Body of pancreas (tissue), 4 donors: Measurements from ENCODE around the gene MGP.

Source experiments
- CTCF ChIP-seq, 7 experiments: fragments of 450-650 bp in 4 of 7; fragments of 200-600 bp in 3 of 7; sonication (generic) in 3 of 7; IDR thresholded peaks; one replicate each; pipeline ENCODE4 v1.5.1; 2016 to 2019; ENCODE audit warnings: antibody characterized with exemption in 7 of 7
- POLR2A ChIP-seq, 3 donors: fragments of 450-650 bp; IDR thresholded peaks; one replicate each; pipeline ENCODE4 v1.6.1; 2016; ENCODE audit warnings: antibody characterized with exemption in 3 of 3, mild to moderate bottlenecking in 2 of 3

DNA sequence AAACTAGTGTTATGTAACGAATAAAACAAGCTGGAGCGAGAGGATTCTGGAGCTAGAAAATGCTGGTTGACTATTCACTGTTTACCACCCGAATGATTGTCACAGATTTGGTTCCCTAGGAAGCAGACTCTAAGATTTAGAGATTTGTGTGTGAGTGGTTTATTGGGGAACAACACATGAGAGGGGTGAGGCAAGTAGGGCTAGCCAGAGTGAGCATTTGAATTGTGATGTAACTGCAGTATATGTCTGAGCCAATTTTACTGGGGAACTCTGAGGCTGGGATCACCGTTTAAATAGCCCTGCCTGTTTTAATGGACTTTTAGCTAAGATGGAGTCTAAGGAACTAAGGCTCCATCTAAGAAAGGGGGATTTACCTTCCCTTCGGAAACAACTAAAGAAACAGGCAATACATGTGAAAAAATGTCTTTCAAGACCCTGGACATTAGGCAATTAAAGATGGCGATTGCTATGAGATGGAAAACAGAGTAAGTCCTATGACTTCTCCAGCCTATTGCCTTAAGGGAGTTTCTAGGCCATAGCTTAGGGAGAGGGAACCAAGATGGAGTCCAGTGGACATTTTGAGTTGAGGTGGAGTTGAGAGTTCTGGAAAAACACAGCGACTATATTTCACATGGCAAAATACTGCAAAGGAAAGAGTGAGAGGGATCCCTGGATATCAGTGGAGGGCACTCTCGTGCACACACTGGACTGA, 6.3 kb downstream of the MGP start:
- no peak for TF ChIP-seq CTCF (IDR thresholded peaks at IDR 0.05)
- TF ChIP-seq POLR2A (IDR thresholded peaks at IDR 0.05), result no peak
